ENCODE measurements around the gene ST3GAL6. TPM values are rescaled to one million over a fixed set of nuclear protein-coding genes. Genes with fewer than 3 reads are reported as not detected.

Gene ST3GAL6
- total and polyA plus RNA-seq, 2 of the 8 experiments (the other 6 are each of a cell fraction or from before 2014, with no cell fraction given), result 3.3 to 6.1 TPM

- TF ChIP-seq HDAC2 (IDR thresholded peaks at IDR 0.05; ENCODE audit: borderline replicate concordance in 1 of 2, low read depth in 2 of 2, low read length in 2 of 2) (no peak), NRF1 (IDR thresholded peaks at IDR 0.05; ENCODE audit: low read depth, low read length) (no peak), KDM4A (IDR thresholded peaks at IDR 0.05; ENCODE audit: low read depth, low read length, severe bottlenecking) (no peak), CBX8 (IDR thresholded peaks at IDR 0.05; ENCODE audit: borderline replicate concordance, low read depth, low read length) (no peak), YY1 (IDR thresholded peaks at IDR 0.05; ENCODE audit: low read depth, low read length) (no peak)
Measured at GRCh38 chr3:98797905-98798304, 34.8 kb downstream of the ST3GAL6 start (continued).
